Endometrial microvascular endothelial cells (primary cell): Measurements from ENCODE around the gene CCL13. TPM values are rescaled to one million over a fixed set of nuclear protein-coding genes. Genes with fewer than 3 reads are reported as not detected.

Experiments used
- in situ Hi-C: cut with HindIII; loops from 2 replicates; pipeline ENCODE4 v1.10.0; 2017; ENCODE audit warnings: low sequenced_read_pairs, low pct_unique_long_range_greater_than_20kb; ENCODE audit errors: inconsistent ontology term
- total RNA-seq: library from RNA; depleted of rRNA; stranded (reverse); fragments of >200 nt; gene quantifications from one replicate; pipeline ENCODE4 v1.2.3, GENCODE V29; 2015; ENCODE audit errors: inconsistent ontology term

CCL13 gene
- total RNA-seq, 1 donor from 2014 or later, result not detected

- in situ Hi-C loops, result no loop called here
These were observed 49.9 kb downstream of the CCL13 start for GRCh38 chr17:34406226-34406625.

Other genes with a start within 250 kb of the CCL13 start
- gene CCL2, start 101.2 kb upstream of the CCL13 start, total RNA-seq, result 62.0 TPM
- 0.37 TPM for gene CCL7, start 86.3 kb upstream of the CCL13 start, total RNA-seq
- not detected for gene CCL11, start 70.7 kb upstream of the CCL13 start, total RNA-seq
- not detected for gene CCL8, start 37.0 kb upstream of the CCL13 start, total RNA-seq
- not detected for gene CCL1, start 6.8 kb downstream of the CCL13 start, total RNA-seq
- gene TMEM132E, start 223.1 kb downstream of the CCL13 start, total RNA-seq, result not detected